MCF 10A (cell line): ENCODE results near the gene IGSF10. TPM values are rescaled to one million over a fixed set of nuclear protein-coding genes. Genes with fewer than 3 reads are reported as not detected.
A peak's percentile ranks its signal among the peaks of the same experiment; 100 is the strongest.

Experiments
- BruUV-seq: library from RNA; stranded (reverse); fragments of 400-500 nt; replicated peaks from 2 replicates; lab custom pipeline; 2021; lab: Mats Ljungman, UMichigan
- CTCF ChIA-PET: fragments of 300-600 bp; sonication (Branson Sonifier 250); formaldehyde crosslinking; extraction: SDS; loops from one replicate; lab custom pipeline; 2021; ENCODE audit warnings: antibody characterized with exemption, inconsistent platforms; lab: Yijun Ruan, JAX
- POLR2A ChIA-PET: fragments of 300-600, 350-650 bp; sonication (Branson Sonifier 250); formaldehyde crosslinking; extraction: SDS; loops from one replicate; lab custom pipeline; 2020; ENCODE audit warnings: antibody characterized with exemption, inconsistent platforms; lab: Yijun Ruan, JAX
- DNase-seq: peaks from one replicate; pipeline ENCODE4 v3.0.0-alpha.2; 2018; ENCODE audit not compliant: unreplicated experiment
- H3K27ac Mint-ChIP-seq: one replicate; pipeline ENCODE4 v1.8.0; 2022; ENCODE audit warnings: mild to moderate bottlenecking, low read depth, mixed read lengths; ENCODE audit not compliant: unreplicated experiment
- H3K27me3 Mint-ChIP-seq: one replicate; pipeline ENCODE4 v1.8.0; 2022; ENCODE audit warnings: mixed read lengths; ENCODE audit not compliant: insufficient read depth, unreplicated experiment
- H3K36me3 Mint-ChIP-seq: one replicate; pipeline ENCODE4 v1.8.0; 2022; ENCODE audit warnings: mild to moderate bottlenecking, moderate library complexity, mixed read lengths; ENCODE audit not compliant: insufficient read depth, unreplicated experiment
- H3K4me1 Mint-ChIP-seq: one replicate; pipeline ENCODE4 v1.8.0; 2022; ENCODE audit warnings: mixed read lengths; ENCODE audit not compliant: insufficient read depth, unreplicated experiment
- H3K4me3 Mint-ChIP-seq: one replicate; pipeline ENCODE4 v1.8.0; 2022; ENCODE audit warnings: mild to moderate bottlenecking, moderate library complexity, mixed read lengths; ENCODE audit not compliant: unreplicated experiment
- H3K9me3 Mint-ChIP-seq: one replicate; pipeline ENCODE4 v1.8.0; 2022; ENCODE audit warnings: mixed read lengths; ENCODE audit not compliant: unreplicated experiment
- intact Hi-C: fragments of 100-400 bp; cut with micrococcal nuclease; formaldehyde crosslinking; loops from 2 replicates; pipeline ENCODE4 v1.14.1; 2022
- total RNA-seq: library from RNA; stranded (reverse); gene quantifications from 2 replicates; pipeline ENCODE4 v1.2.3, GENCODE V29; 2022
- TF ChIP-seq, protein P1 (sequence below): fragments of 200-600 bp; IDR thresholded peaks from one replicate; pipeline ENCODE4 v1.8.0; 2022; ENCODE audit warnings: antibody characterized with exemption, mild to moderate bottlenecking; ENCODE audit not compliant: unreplicated experiment

Gene IGSF10
- total RNA-seq, 1 experiment from 2014 or later, result not detected

- BruUV-seq, result no TSS peak
- H3K36me3 Mint-ChIP-seq, result no peaks in the 10 kb centered on the region
- POLR2A ChIA-PET, result no interaction called here
- H3K4me1 Mint-ChIP-seq, result no peaks in the 10 kb centered on the region
- no peak for DNase-seq
- intact Hi-C loops, result no loop called here
- H3K9me3 Mint-ChIP-seq, result no peaks in the 10 kb centered on the region
- CTCF ChIA-PET, result no interaction called here
- no peak overlapping the region for H3K4me3 Mint-ChIP-seq
- TF ChIP-seq, protein P1, sequence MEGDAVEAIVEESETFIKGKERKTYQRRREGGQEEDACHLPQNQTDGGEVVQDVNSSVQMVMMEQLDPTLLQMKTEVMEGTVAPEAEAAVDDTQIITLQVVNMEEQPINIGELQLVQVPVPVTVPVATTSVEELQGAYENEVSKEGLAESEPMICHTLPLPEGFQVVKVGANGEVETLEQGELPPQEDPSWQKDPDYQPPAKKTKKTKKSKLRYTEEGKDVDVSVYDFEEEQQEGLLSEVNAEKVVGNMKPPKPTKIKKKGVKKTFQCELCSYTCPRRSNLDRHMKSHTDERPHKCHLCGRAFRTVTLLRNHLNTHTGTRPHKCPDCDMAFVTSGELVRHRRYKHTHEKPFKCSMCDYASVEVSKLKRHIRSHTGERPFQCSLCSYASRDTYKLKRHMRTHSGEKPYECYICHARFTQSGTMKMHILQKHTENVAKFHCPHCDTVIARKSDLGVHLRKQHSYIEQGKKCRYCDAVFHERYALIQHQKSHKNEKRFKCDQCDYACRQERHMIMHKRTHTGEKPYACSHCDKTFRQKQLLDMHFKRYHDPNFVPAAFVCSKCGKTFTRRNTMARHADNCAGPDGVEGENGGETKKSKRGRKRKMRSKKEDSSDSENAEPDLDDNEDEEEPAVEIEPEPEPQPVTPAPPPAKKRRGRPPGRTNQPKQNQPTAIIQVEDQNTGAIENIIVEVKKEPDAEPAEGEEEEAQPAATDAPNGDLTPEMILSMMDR, result no peak
- H3K27me3 Mint-ChIP-seq, result no peaks in the 10 kb centered on the region
- H3K27ac Mint-ChIP-seq, result peak overlapping the region; percentile 68
Observed at GRCh38 chr3:151503074-151503473, 42.2 kb upstream of the IGSF10 start.

GRCh38 chr3:151501923-151502632, 41.2 kb upstream of the IGSF10 start:
- no peak overlapping the region for H3K27ac Mint-ChIP-seq
- TF ChIP-seq, protein P1, result no peak
- no peak overlapping the region for H3K4me3 Mint-ChIP-seq
- H3K9me3 Mint-ChIP-seq, result no peaks in the 10 kb centered on the region
- ChIA-PET POLR2A (interaction anchor here (1.5 to 1.7 kb wide), 2 partner anchors 19 to 21 kb away, joined by 4 to 5 read pairs; no protein-coding TSS in a partner anchor), CTCF (interaction anchor here (0.6 to 1.4 kb wide), 3 partner anchors 34 to 970 kb away, joined by 3 to 4 read pairs (median 4); no protein-coding TSS in a partner anchor)
- no peaks in the 10 kb centered on the region for H3K36me3 Mint-ChIP-seq
- H3K27me3 Mint-ChIP-seq, result no peaks in the 10 kb centered on the region
- BruUV-seq, result no TSS peak
- intact Hi-C loops, result no loop called here
- DNase-seq, result no peak
- no peaks in the 10 kb centered on the region for H3K4me1 Mint-ChIP-seq

GRCh38 chr3:151501171-151501922, 40.5 kb upstream of the IGSF10 start:
- H3K27ac Mint-ChIP-seq, result no peak overlapping the region
- no TSS peak for BruUV-seq
- no peaks in the 10 kb centered on the region for H3K27me3 Mint-ChIP-seq
- H3K36me3 Mint-ChIP-seq, result no peaks in the 10 kb centered on the region
- no peak overlapping the region for H3K4me3 Mint-ChIP-seq
- no peaks in the 10 kb centered on the region for H3K4me1 Mint-ChIP-seq
- ChIA-PET POLR2A (interaction anchor here (1.5 to 1.7 kb wide), 2 partner anchors 18 to 20 kb away, joined by 4 to 5 read pairs; no protein-coding TSS in a partner anchor), CTCF (interaction anchor here (0.8 to 1.4 kb wide), 3 partner anchors 33 to 971 kb away, joined by 4 read pairs; no protein-coding TSS in a partner anchor)
- no peaks in the 10 kb centered on the region for H3K9me3 Mint-ChIP-seq
- TF ChIP-seq, protein P1, result no peak
- intact Hi-C loops, result no loop called here
- no peak for DNase-seq

GRCh38 chr3:151499168-151499567, 38.3 kb upstream of the IGSF10 start:
- DNase-seq, result no peak
- Mint-ChIP-seq H3K36me3 (no peaks in the 10 kb centered on the region), H3K4me1 (no peaks in the 10 kb centered on the region), H3K9me3 (no peaks in the 10 kb centered on the region), H3K4me3 (no peak overlapping the region), H3K27ac (no peak overlapping the region), H3K27me3 (no peaks in the 10 kb centered on the region)
- intact Hi-C loops, result no loop called here
- ChIA-PET CTCF (no interaction called here), POLR2A (no interaction called here)
- BruUV-seq, result no TSS peak
- TF ChIP-seq, protein P1, result no peak
